HG03097 (cell line): ENCODE measurements around the gene LEAP2.

ENCODE experiments used
- ATAC-seq: cut with Tn5 transposase; IDR thresholded peaks from one replicate; pipeline ENCODE4 v1.9.1; 2021; ENCODE audit not compliant: unreplicated experiment, low FRiP score

LEAP2 gene

GRCh38 chr5:132876020-132876759 lies 2.7 kb downstream of the LEAP2 start:
- ATAC-seq = no peak

GRCh38 chr5:132877466-132877865 lies 4.0 kb downstream of the LEAP2 start:
- no peak for ATAC-seq

- no peak for ATAC-seq
Observed at GRCh38 chr5:132877938-132878337, 4.5 kb downstream of the LEAP2 start.

- no peak for ATAC-seq
Observed at GRCh38 chr5:132883261-132883834, 9.9 kb downstream of the LEAP2 start.

- ATAC-seq = no peak
Observed at GRCh38 chr5:132884548-132884947, 11.1 kb downstream of the LEAP2 start.

- ATAC-seq = no peak
Observed at GRCh38 chr5:132886064-132886823, 12.8 kb downstream of the LEAP2 start.

- no peak for ATAC-seq
Observed at GRCh38 chr5:132887283-132887682, 13.8 kb downstream of the LEAP2 start.

GRCh38 chr5:132889501-132889900 lies 16.0 kb downstream of the LEAP2 start:
- ATAC-seq = no peak

- ATAC-seq = no peak
Observed at GRCh38 chr5:132890817-132891216, 17.3 kb downstream of the LEAP2 start.

GRCh38 chr5:132895719-132896305 lies 22.3 kb downstream of the LEAP2 start:
- no peak for ATAC-seq

- ATAC-seq = no peak
Observed at GRCh38 chr5:132896685-132897084, 23.2 kb downstream of the LEAP2 start.

- no peak for ATAC-seq
Observed at GRCh38 chr5:132898094-132898493, 24.6 kb downstream of the LEAP2 start.

GRCh38 chr5:132901036-132901435 lies 27.6 kb downstream of the LEAP2 start:
- ATAC-seq = no peak

- no peak for ATAC-seq
Observed at GRCh38 chr5:132901730-132902129, 28.3 kb downstream of the LEAP2 start.

GRCh38 chr5:132905938-132906337 lies 32.5 kb downstream of the LEAP2 start:
- no peak for ATAC-seq

GRCh38 chr5:132907161-132907560 lies 33.7 kb downstream of the LEAP2 start:
- ATAC-seq = no peak

- no peak for ATAC-seq
Observed at GRCh38 chr5:132909702-132910101, 36.2 kb downstream of the LEAP2 start.

- ATAC-seq = no peak
Observed at GRCh38 chr5:132915681-132916080, 42.2 kb downstream of the LEAP2 start.

GRCh38 chr5:132916086-132916485 lies 42.6 kb downstream of the LEAP2 start:
- ATAC-seq = no peak
